ENCODE measurements around the gene SIM2.

SIM2 gene

DNA sequence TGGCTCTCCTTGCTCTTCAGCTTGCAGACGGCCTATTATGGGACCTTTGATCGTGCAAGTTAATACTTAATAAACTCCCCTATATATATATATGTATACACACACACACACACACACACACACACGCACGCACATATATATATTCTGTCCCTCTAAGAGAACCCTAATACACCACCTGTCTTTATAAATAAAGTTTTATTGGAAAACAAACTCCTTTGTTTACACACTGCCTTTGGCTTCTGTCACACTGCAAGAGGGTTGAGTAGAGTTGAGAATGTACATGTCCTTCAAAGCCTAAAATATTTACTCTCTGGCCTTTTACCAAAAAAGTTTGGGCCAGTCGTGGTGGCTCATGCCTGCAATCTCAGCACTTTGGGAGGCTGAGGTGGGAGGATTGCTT lies 26.2 kb upstream of the SIM2 start:
- TF ChIP-seq GATA1 (IDR thresholded peaks at IDR 0.05; ENCODE audit: low read depth, low read length) (no peak), POLR2A (IDR thresholded peaks at IDR 0.05; ENCODE audit: low read length) (no peak)
- DNase-seq, result no peak

DNA sequence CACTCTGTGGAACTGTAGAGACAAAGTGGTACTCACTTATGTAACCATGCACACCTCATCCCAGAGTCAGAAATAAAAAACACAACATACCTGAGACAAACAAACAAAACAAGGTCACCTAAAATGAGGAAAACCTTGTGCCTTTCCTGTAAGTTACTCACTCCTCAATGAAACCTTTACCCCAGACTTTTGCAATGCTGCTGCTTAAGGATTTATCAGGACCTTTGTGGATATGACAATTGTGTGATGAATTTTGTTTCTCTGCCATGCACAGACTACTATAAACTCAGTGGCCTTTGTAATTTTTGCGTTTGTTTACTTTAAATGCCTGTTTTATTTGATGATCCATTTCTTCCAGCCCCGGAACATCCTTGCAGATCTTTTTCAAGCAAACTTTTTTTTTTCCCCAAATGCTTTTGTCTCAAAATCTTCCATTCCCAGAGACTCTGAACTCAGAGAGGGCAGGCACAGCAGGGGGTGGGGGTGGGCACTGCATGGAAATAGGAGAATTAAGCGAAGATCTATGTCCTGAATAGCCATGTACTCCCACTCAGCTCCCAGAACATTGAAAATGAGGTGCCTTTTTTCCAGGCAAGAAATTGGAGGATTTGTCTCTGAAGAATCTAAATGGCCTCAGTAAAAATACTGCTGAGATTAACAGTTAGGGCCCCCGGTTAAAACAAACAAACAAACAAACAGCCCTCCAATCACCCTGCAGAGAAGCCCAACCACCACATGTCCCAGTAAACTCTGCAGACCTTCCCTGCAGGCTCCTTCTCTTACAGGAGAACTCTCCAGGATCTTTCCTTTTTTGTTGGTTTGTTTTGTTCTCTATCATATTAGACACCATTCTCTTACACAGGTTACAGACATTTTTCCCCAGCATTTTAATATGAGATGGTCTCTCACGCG lies 22.6 kb upstream of the SIM2 start:
- TF ChIP-seq GATA1 (IDR thresholded peaks at IDR 0.05; ENCODE audit: low read depth, low read length) (no peak), POLR2A (IDR thresholded peaks at IDR 0.05; ENCODE audit: low read length) (no peak)
- DNase-seq, result no peak

DNA sequence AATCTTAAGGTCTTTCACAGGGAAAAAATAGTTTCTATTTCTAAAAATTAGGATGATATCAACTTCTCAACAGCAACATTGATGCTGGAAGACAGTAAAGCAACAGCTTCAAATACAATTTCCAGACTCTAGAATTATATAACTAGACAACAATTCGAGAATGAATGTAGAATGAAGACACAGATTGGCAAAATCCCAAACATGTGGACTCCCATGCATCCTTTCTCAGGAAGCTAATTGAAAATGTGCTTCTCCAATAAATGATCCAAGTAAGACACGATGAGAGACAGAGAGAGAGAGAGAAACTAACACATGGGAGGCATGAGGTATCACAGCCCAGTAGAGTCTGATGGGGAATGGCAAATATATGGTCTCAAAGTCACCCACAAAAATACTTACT lies 21.5 kb upstream of the SIM2 start:
- TF ChIP-seq GATA1 (IDR thresholded peaks at IDR 0.05; ENCODE audit: low read depth, low read length) (no peak), POLR2A (IDR thresholded peaks at IDR 0.05; ENCODE audit: low read length) (no peak)

GRCh38 chr21:36678538-36678937 lies 20.4 kb upstream of the SIM2 start:
- TF ChIP-seq GATA1 (IDR thresholded peaks at IDR 0.05; ENCODE audit: low read depth, low read length), result no peak
- TF ChIP-seq POLR2A (IDR thresholded peaks at IDR 0.05; ENCODE audit: low read length), result no peak

More for the DNA sequence above, 21.5 kb upstream of the SIM2 start:
- DNase-seq, result no peak

DNA sequence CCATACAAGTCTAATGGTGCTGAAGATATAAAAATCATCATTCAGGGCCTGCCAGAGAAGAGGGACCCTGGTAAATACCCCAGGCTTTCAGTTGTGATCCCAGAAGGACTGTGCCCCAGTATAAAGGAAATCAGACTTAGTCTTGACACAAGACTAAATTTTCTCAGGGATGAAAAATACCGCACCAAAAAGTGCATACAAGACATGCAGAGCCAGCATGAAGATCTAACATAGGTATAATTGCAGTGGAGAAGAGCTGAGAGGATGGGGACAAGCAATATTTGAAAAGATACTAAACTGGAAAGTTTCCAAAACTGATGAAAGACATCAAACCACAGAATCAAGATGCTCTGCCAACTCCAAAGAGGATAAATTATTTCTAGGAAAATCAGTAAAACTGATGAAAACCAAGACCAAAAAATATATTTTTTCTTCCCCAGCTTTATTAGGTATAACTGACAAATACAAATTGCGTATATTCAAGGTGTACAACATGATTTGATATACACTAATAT lies 17.7 kb upstream of the SIM2 start:
- DNase-seq, result no peak
- TF ChIP-seq POLR2A (IDR thresholded peaks at IDR 0.05; ENCODE audit: low read length), result no peak
- no peak for TF ChIP-seq GATA1 (IDR thresholded peaks at IDR 0.05; ENCODE audit: low read depth, low read length)

More at GRCh38 chr21:36678538-36678937, 20.4 kb upstream of the SIM2 start:
- DNase-seq, result no peak

- DNase-seq, result no peak
- TF ChIP-seq GATA1 (IDR thresholded peaks at IDR 0.05; ENCODE audit: low read depth, low read length) (no peak), POLR2A (IDR thresholded peaks at IDR 0.05; ENCODE audit: low read length) (no peak)
Measured at GRCh38 chr21:36684957-36685714, 13.8 kb upstream of the SIM2 start.

DNA sequence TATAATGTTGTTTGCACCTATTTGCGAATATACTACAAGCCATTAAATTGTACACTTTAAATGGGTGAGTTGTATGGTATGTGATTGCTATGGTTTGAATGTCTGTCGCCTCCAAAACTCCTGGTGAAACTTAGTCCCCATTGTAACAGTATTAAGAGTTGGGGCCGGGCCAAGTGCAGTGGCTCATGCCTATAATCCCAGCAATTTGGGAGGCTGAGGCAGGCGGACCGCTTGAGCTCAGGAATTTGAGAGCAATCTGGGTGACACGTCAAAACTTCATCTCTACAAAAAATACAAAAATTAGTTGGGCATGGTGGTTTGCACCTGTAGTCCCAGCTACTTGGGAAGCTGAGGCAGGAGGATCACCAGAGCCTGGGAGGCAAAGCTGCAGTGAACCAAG lies 12.0 kb upstream of the SIM2 start:
- no peak for DNase-seq
- no peak for TF ChIP-seq GATA1 (IDR thresholded peaks at IDR 0.05; ENCODE audit: low read depth, low read length)
- TF ChIP-seq POLR2A (IDR thresholded peaks at IDR 0.05; ENCODE audit: low read length), result no peak

GRCh38 chr21:36688324-36688723 lies 10.6 kb upstream of the SIM2 start:
- TF ChIP-seq POLR2A (IDR thresholded peaks at IDR 0.05; ENCODE audit: low read length) (no peak), GATA1 (IDR thresholded peaks at IDR 0.05; ENCODE audit: low read depth, low read length) (no peak)
- DNase-seq, result no peak

GRCh38 chr21:36689324-36689723 lies 9.6 kb upstream of the SIM2 start:
- TF ChIP-seq POLR2A (IDR thresholded peaks at IDR 0.05; ENCODE audit: low read length) (no peak), GATA1 (IDR thresholded peaks at IDR 0.05; ENCODE audit: low read depth, low read length) (no peak)
- no peak for DNase-seq

GRCh38 chr21:36690628-36691554 lies 8.0 kb upstream of the SIM2 start:
- no peak for DNase-seq

GRCh38 chr21:36691555-36692041 lies 7.3 kb upstream of the SIM2 start:
- DNase-seq, result no peak
- TF ChIP-seq GATA1 (IDR thresholded peaks at IDR 0.05; ENCODE audit: low read depth, low read length) (no peak), POLR2A (IDR thresholded peaks at IDR 0.05; ENCODE audit: low read length) (no peak)

More at GRCh38 chr21:36690628-36691554, 8.0 kb upstream of the SIM2 start:
- TF ChIP-seq GATA1 (IDR thresholded peaks at IDR 0.05; ENCODE audit: low read depth, low read length) (no peak), POLR2A (IDR thresholded peaks at IDR 0.05; ENCODE audit: low read length) (no peak)

DNA sequence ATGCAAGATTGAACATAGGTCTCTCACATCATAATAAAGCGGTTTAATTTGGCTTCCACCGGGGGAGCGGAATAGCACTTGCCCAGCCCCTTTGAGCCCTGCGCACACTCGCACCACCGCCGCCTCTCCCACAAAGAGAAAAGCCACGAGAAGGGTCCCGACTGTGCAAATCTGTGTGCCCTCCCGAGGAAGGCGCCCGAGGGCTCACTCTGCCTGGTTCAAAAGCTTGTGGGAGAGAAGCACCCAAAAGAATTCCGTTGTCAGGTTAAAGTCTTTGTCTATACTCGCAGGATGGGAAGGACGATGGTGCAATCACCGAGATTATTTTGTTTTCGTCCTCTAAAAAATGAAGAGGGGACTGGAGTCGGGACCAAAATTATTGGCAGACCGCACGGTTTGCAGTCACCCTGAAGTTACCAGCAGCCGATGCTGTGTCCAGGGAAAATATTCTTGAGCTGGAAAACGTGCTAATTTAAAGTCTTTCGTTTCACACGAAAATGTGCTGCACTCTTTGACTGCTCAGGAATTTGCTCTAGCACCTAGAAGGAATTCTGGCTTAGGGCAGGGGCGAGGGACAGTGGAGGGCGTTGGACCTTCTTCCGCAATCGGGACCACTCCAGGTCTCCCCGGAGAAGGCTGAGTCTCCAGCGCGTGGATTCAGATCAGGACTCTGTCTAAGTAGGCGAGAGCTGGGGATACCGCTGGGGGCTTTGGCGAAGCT lies 6.6 kb upstream of the SIM2 start:
- DNase-seq, result no peak
- TF ChIP-seq GATA1 (IDR thresholded peaks at IDR 0.05; ENCODE audit: low read depth, low read length), result no peak
- no peak for TF ChIP-seq POLR2A (IDR thresholded peaks at IDR 0.05; ENCODE audit: low read length)

Measured in erythroblast (primary cell).